DND-41 (cell line): ENCODE measurements around the gene APOC1.

ENCODE experiments used
- ATAC-seq: fragments of 200-7000 bp; cut with Tn5 transposase; 3 replicates; pipeline ENCODE4 v1.9.1; 2021; ENCODE audit warnings: low read depth; ENCODE audit not compliant: insufficient read depth
- DNase-seq: peaks from one replicate; pipeline ENCODE4 v3.0.0-alpha.2; 2020
- H2AFZ ChIP-seq: 2 replicates; pipeline ENCODE4 v1.6.0; 2012; ENCODE audit warnings: low read depth, low read length
- H3K27ac ChIP-seq: 2 replicates; pipeline ENCODE4 v1.5.1; 2012; ENCODE audit warnings: low read length, inconsistent platforms
- H3K27me3 ChIP-seq: fragments of 200-600 bp; sonication (generic); 2 replicates; pipeline ENCODE4 v1.6.0; 2012; ENCODE audit warnings: low read length, mild to moderate bottlenecking, inconsistent platforms; ENCODE audit not compliant: insufficient read depth, poor library complexity
- H3K36me3 ChIP-seq: 2 replicates; pipeline ENCODE4 v1.5.1; 2012; ENCODE audit warnings: low read length, inconsistent platforms; ENCODE audit not compliant: insufficient read depth
- H3K4me1 ChIP-seq: 2 replicates; pipeline ENCODE4 v1.5.1; 2012; ENCODE audit warnings: mild to moderate bottlenecking, low read length; ENCODE audit not compliant: insufficient read depth
- H3K4me2 ChIP-seq: 2 replicates; pipeline ENCODE4 v1.6.0; 2012; ENCODE audit warnings: mild to moderate bottlenecking, moderate library complexity, low read length, inconsistent platforms; ENCODE audit not compliant: insufficient read depth
- H3K4me3 ChIP-seq, 2 experiments: fragments of 200-600 bp in 1 of 2; shearing (Covaris generic) in 1 of 2; 2 replicates each; pipeline ENCODE4 v1.5.1; 2012 to 2016; ENCODE audit warnings: inconsistent platforms in 2 of 2, low read length in 2 of 2, mild to moderate bottlenecking in 2 of 2, low read depth in 1 of 2, moderate library complexity in 1 of 2
- H3K79me2 ChIP-seq: 2 replicates; pipeline ENCODE4 v1.6.0; 2012; ENCODE audit warnings: low read length, inconsistent platforms; ENCODE audit not compliant: insufficient read depth
- H3K9ac ChIP-seq: 2 replicates; pipeline ENCODE4 v1.6.0; 2012; ENCODE audit warnings: low read depth, mild to moderate bottlenecking, inconsistent platforms, low read length, moderate library complexity
- H3K9me3 ChIP-seq: 2 replicates; pipeline ENCODE4 v1.5.1; 2012; ENCODE audit warnings: low read length, moderate library complexity, mild to moderate bottlenecking, inconsistent platforms; ENCODE audit not compliant: insufficient read depth, severe bottlenecking
- H4K20me1 ChIP-seq: 2 replicates; pipeline ENCODE4 v1.6.0; 2012; ENCODE audit warnings: low read length; ENCODE audit not compliant: insufficient read depth
- CTCF ChIP-seq: IDR thresholded peaks from 2 replicates; pipeline ENCODE4 v1.5.1; 2012; ENCODE audit warnings: borderline replicate concordance, low read length, moderate library complexity, mild to moderate bottlenecking; ENCODE audit not compliant: poor library complexity, severe bottlenecking; ENCODE audit errors: extremely low read depth
- EZH2 ChIP-seq: IDR thresholded peaks from 3 replicates; pipeline ENCODE4 v1.6.1; 2012; ENCODE audit warnings: borderline replicate concordance, low read depth, mild to moderate bottlenecking, moderate library complexity, low read length, inconsistent platforms; ENCODE audit not compliant: severe bottlenecking

APOC1 gene

GRCh38 chr19:44892932-44893331 lies 21.5 kb upstream of the APOC1 start:
- Histone ChIP-seq H3K4me2 (peak overlapping the region; percentile 98; the same call in 1 of the 2 replicates), H3K27me3 (no peaks in the 10 kb centered on the region), H3K4me3 (0 out of 4 replicates have a peak overlapping the region, but pooled peaks of 1 of the 2 experiments have one; percentile 90), H3K79me2 (peaks cover 44% of the 10 kb centered on the region), H3K4me1 (peaks cover 30% of the 10 kb centered on the region), H2AFZ (no peak overlapping the region), H3K27ac (no peak overlapping the region), H3K36me3 (peaks cover 60% of the 10 kb centered on the region), H3K9me3 (no peaks in the 10 kb centered on the region), H3K9ac (0 out of 2 replicates have a peak overlapping the region, but pooled peaks have one; percentile 79), H4K20me1 (peaks cover 48% of the 10 kb centered on the region)
- no peak for DNase-seq
- TF ChIP-seq EZH2: no peak
- no peak for TF ChIP-seq CTCF
- no peak for ATAC-seq

GRCh38 chr19:44893332-44894051 lies 20.9 kb upstream of the APOC1 start:
- Histone ChIP-seq H3K9ac (no peak overlapping the region), H3K79me2 (peaks cover 44% of the 10 kb centered on the region), H3K9me3 (no peaks in the 10 kb centered on the region), H2AFZ (no peak overlapping the region), H3K4me1 (peaks cover 30% of the 10 kb centered on the region), H3K36me3 (peaks cover 63% of the 10 kb centered on the region), H3K27ac (no peak overlapping the region), H4K20me1 (peaks cover 51% of the 10 kb centered on the region), H3K4me2 (peak overlapping the region; percentile 98; the same call in 1 of the 2 replicates), H3K4me3 (no peak overlapping the region), H3K27me3 (no peaks in the 10 kb centered on the region)
- no peak for TF ChIP-seq EZH2
- TF ChIP-seq CTCF: no peak
- no peak for DNase-seq
- ATAC-seq: no peak

- Histone ChIP-seq H2AFZ (no peak overlapping the region), H3K4me1 (peaks cover 30% of the 10 kb centered on the region), H3K27me3 (no peaks in the 10 kb centered on the region), H3K9me3 (no peaks in the 10 kb centered on the region), H3K27ac (no peak overlapping the region), H3K79me2 (peaks cover 44% of the 10 kb centered on the region), H3K4me3 (no peak overlapping the region), H4K20me1 (peaks cover 51% of the 10 kb centered on the region), H3K9ac (no peak overlapping the region), H3K4me2 (0 out of 2 replicates have a peak overlapping the region, but pooled peaks have one; percentile 98), H3K36me3 (peaks cover 63% of the 10 kb centered on the region)
- DNase-seq: no peak
- TF ChIP-seq CTCF: no peak
- TF ChIP-seq EZH2: no peak
- ATAC-seq: no peak
Measured at GRCh38 chr19:44894052-44894400, 20.4 kb upstream of the APOC1 start.
